ENCODE data around the gene ZBTB17. TPM values are rescaled to one million over a fixed set of nuclear protein-coding genes. Genes with fewer than 3 reads are reported as not detected.
"Not testable (repeated sequence)": the region's sequence is repeated elsewhere in the genome, so short reads cannot be mapped to it uniquely, and the experiment has no call there.

Gene ZBTB17
- total RNA-seq, 1 donor from 2014 or later: 46.9 TPM

- DNase-seq (ENCODE audit: low spot score in 2 of 2); FAIRE-seq: not testable (repeated sequence)
Measured at GRCh38 chr1:15913607-15914006, 62.3 kb downstream of the ZBTB17 start.

DNA sequence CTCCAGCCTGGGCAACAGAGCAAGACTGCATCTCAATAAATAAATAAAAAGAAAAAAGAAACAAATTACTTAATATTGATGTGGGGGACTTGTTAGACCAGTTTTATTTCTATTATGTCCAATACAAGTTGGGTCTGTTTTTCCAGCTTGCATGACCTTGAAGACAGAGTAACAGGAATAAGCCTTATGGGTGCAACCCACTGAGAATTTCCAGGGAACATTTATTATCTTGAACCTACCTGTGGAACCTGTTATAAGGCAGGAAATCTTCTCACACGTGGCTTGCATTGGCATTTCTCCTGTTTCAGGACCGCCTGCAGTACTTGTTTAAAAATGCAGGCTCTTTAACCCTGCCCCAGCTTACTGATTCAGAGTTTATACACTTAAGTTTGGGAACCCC, 64.0 kb downstream of the ZBTB17 start:
- no peak for DNase-seq (ENCODE audit: low spot score in 2 of 2)
- FAIRE-seq: no peak

DNA sequence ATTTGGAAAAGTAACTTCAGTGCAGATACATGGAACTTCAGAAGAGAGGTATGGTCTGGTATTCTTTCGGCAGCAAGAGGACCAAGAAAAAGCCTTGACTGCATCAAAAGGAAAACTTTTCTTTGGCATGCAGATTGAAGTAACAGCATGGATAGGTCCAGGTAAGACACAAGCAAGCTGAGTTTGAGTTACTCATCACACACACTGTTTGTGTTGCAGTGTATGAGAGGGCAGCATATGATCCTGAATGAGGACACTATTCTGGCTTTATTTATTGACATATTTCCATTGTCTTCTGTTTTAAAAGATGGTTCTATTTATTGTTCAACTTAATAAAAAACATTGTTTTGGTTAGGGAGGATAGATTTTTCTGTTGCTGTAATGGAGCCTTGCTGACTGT, 64.8 kb downstream of the ZBTB17 start:
- DNase-seq (ENCODE audit: low spot score in 2 of 2) (no peak), FAIRE-seq (no peak)

DNA sequence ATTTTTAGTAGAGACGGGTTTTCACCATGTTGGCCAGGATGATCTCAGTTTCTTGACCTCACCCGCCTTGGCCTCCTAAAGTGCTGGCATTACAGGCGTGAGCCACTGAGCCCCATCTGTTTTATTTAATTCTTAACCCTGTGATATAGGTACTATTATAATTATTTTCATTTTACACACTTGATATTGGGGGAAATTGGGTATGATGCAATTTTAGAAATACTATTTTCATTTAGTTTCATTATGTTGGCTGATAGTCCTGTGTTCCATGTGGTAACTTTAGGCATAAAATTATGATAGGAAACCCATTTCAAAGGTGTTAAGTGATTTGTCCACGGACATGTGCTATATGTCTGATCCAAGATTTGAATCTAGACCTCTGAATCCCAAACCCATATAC, 67.3 kb downstream of the ZBTB17 start:
- no peak for DNase-seq (ENCODE audit: low spot score in 2 of 2)
- no peak for FAIRE-seq

- no peak for FAIRE-seq
- DNase-seq (ENCODE audit: low spot score in 2 of 2): no peak
Measured at GRCh38 chr1:15902882-15903281, 73.0 kb downstream of the ZBTB17 start.

DNA sequence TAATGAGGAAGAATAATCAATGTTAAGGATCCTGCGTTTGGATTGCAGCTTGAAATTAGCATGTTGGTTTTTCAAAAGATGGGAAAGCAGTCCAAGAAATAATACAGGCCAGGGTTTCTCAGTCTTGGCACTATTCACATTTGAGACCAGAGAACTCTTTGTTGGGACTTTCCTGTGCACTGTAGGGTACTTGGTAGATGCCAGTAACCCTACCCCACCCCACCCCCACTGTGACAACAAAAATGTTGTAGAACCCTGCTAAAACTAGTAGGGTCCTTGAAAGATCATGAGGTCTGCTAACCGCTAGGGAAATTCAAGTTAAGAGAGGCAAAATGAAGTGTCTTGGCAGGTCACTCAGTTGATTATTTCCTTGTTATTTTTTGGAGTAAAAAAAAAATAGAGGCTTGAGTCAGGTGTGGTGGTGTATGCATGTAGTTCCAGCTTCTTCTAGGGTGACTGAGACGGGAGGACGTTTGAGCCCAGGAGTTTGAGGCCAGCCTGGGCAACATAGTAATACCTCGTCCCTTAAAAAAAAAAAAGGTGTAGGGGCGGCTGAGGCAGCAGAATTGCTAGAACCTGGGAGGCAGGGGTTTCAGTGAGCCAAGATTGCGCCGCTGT, 75.1 kb downstream of the ZBTB17 start:
- no peak for FAIRE-seq
- DNase-seq (ENCODE audit: low spot score in 2 of 2): no peak

DNA sequence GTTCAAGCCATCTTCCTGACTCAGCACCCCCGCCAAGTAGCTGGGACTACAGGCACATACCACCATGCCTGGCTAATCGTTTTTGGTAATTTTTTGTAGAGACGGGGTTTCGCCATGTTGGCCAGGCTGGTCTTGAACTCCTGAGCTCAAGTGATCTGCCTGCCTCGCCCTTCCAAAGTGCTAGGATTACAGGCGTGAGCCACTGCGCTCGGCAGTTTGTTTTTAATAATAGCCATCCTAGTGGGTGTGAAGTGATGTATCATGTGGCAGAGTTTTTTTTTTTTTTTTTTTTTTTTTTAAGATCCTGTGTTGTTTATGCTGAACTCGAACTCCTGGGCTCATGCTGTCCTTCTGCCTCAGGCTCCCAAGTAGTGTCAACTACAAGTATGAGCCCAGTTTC, 76.6 kb downstream of the ZBTB17 start:
- DNase-seq (ENCODE audit: low spot score in 2 of 2) (no peak), FAIRE-seq (no peak)

GRCh38 chr1:15896841-15897610, 78.9 kb downstream of the ZBTB17 start:
- FAIRE-seq; DNase-seq (ENCODE audit: low spot score in 2 of 2): not testable (repeated sequence)

DNA sequence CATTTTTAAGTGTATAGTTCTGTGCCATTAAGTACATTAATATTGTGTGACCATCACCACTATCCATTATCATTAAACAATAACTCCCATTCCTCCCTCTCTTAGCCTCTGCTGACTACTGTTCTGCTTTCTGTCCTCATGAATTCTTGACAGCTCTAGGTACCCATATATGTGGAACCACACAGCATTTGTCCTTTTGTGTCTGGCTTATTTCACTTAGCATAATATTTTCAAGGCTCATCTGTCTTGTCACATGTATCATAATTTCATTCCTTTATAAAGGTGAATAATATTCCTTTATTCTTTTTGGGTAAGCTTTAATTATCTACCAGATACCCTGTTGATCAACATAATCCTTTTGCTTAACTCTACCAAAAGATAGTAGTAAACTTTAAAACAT, 80.7 kb downstream of the ZBTB17 start:
- FAIRE-seq (no peak), DNase-seq (ENCODE audit: low spot score in 2 of 2) (no peak)

DNA sequence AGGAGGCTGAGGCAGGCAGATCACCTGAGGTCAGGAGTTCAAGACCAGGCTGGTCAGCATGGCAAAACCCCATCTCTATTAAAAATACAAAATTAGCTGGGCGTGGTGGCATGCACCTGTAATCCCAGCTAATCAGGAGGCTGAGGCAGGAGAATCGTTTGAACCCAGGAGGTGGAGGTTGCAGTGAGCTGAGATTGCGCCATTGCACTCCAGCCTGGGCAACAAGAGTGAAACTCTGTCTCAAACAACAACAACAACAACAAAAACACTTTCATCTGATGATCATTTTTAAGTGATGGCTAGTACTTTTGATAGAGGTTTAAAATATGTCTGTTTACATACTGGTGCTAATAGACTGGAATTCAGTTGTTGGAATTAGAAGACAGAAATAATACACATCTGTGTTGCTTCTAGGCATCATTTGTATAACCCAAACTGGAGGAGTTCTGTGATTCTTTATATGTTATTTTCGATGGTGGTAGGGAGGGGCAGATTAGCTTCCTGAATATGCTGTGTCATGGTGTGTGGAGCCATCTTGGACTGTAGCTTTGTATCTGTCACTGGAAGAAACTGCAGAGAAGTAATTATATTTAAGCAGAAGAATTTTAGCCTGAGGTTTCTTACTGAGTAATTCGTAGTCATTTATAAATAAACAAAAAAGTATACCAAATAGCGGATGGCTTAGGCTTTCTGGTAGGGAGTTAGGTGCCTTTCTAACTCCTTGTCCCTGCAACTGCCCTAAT, 82.9 kb downstream of the ZBTB17 start:
- not testable (repeated sequence) for FAIRE-seq; DNase-seq (ENCODE audit: low spot score in 2 of 2)

Small RNA genes within 50 kb of the gene (small RNA-seq; reads per million reads assigned to genes)
- not detected for gene AL034555.1
- not detected for gene AL355994.1
- not detected for gene AL355994.5

Other genes with a start within 250 kb of the ZBTB17 start
- gene SLC25A34, start 239.8 kb downstream of the ZBTB17 start, total RNA-seq: not detected
- gene TMEM82, start 233.6 kb downstream of the ZBTB17 start, total RNA-seq: not detected
- gene FBLIM1, start 217.3 kb downstream of the ZBTB17 start, total RNA-seq: 14.3 TPM
- 2.9 TPM for gene UQCRHL, start 168.5 kb downstream of the ZBTB17 start, total RNA-seq
- gene SPEN, start 128.4 kb downstream of the ZBTB17 start, total RNA-seq: 58.3 TPM
- 0.82 TPM for gene SRARP, start 28.1 kb upstream of the ZBTB17 start, total RNA-seq
- not detected for gene HSPB7, start 41.9 kb upstream of the ZBTB17 start, total RNA-seq
- 0.41 TPM for gene CLCNKA, start 45.9 kb upstream of the ZBTB17 start, total RNA-seq
- under 0.01 TPM for gene CLCNKB, start 67.7 kb upstream of the ZBTB17 start, total RNA-seq
- 1.2 TPM for gene FAM131C, start 97.5 kb upstream of the ZBTB17 start, total RNA-seq
- 1.2 TPM for gene EPHA2, start 180.0 kb upstream of the ZBTB17 start, total RNA-seq
- 1.2 TPM for gene ARHGEF19, start 236.6 kb upstream of the ZBTB17 start, total RNA-seq

Measured in frontal cortex (tissue), 4 donors.